Peyer's patch (tissue), 4 donors: ENCODE measurements around the gene SARNP. TPM values are rescaled to one million over a fixed set of nuclear protein-coding genes. Genes with fewer than 3 reads are reported as not detected.

ENCODE experiments used
- DNase-seq, 3 donors: peaks; one replicate each; pipeline ENCODE4 v3.0.0-alpha.2; 2017 to 2019
- H3K27ac ChIP-seq, 4 donors: fragments of 200-600 bp; sonication (generic); one replicate each; pipeline ENCODE4 v1.5.1; 2016 to 2019
- H3K27me3 ChIP-seq, 2 donors: fragments of 200-600 bp; sonication (generic); one replicate each; pipeline ENCODE4 v1.5.1; 2019
- H3K36me3 ChIP-seq, 3 donors: fragments of 200-600 bp; sonication (generic); one replicate each; pipeline ENCODE4 v1.5.1; 2016 to 2019
- H3K4me1 ChIP-seq, 4 donors: fragments of 200-600 bp; sonication (generic); one replicate each; pipeline ENCODE4 v1.5.1; 2016 to 2019
- H3K4me3 ChIP-seq, 4 donors: fragments of 200-600 bp; sonication (generic); 1 replicate in 3 of 4; 2 replicates in 1 of 4; pipeline ENCODE4 v1.5.1; 2016 to 2019; ENCODE audit warnings: mild to moderate bottlenecking in 1 of 4
- H3K9me3 ChIP-seq, 4 donors: fragments of 200-600 bp; sonication (generic); one replicate each; pipeline ENCODE4 v1.5.1; 2016 to 2019; ENCODE audit warnings: mild to moderate bottlenecking in 1 of 4
- POLR2A ChIP-seq, 2 donors: fragments of 450-650 bp; IDR thresholded peaks; one replicate each; pipeline ENCODE4 v1.5.1; 2017; ENCODE audit warnings: antibody characterized with exemption in 2 of 2, mild to moderate bottlenecking in 2 of 2, moderate library complexity in 2 of 2
- total RNA-seq, 4 donors: library from RNA; depleted of rRNA; stranded (reverse); fragments of >200 nt; gene quantifications; one replicate each; pipeline ENCODE4 v1.1.0, GENCODE V29; 2016
- TF ChIP-seq, protein P1 (sequence below), 6 experiments: fragments of 450-650 bp in 4 of 6; fragments of 200-600 bp in 2 of 6; sonication (generic) in 1 of 6; IDR thresholded peaks; one replicate each; pipeline ENCODE4 v1.5.1; 2017 to 2019; ENCODE audit warnings: antibody characterized with exemption in 6 of 6, mild to moderate bottlenecking in 3 of 6, moderate library complexity in 1 of 6

SARNP gene
- total RNA-seq, 4 donors from 2014 or later, result 21.9 to 60.2 (median 44.9) TPM

DNA sequence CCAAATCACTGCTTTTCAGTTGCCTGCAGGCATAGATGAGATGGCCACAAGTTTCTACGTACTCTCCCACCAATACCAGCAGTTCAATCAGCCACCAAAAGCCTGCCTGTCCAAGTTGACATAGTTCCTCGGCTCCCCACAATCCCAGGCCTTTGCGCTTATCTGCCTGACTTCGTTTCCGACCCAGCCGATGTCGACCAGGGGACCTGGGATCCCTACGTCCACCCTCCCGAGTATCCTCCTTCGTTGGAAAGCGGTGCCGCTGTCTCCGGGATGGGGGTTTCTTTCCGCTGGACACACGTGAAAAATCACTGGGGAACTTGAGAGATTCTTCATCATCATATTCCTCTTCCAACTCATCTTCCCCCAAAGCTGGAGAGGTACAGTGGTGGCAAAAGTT, 10.3 kb upstream of the SARNP start:
- Histone ChIP-seq H3K4me1 (peaks cover 0 to 56% (median 13%) of the 10 kb centered on the region in 4 donors), H3K4me3 (no peak overlapping the region)

GRCh38 chr12:55824726-55825125, 7.2 kb upstream of the SARNP start:
- H3K9me3 ChIP-seq, result no peaks in the 10 kb centered on the region
- no peak overlapping the region for H3K4me3 ChIP-seq
- DNase-seq, result peak in 1 of 3 donors; percentile 36
- H3K27me3 ChIP-seq, result no peaks in the 10 kb centered on the region
- H3K27ac ChIP-seq, result no peak overlapping the region
- peaks cover 0 to 36% (median 0%) of the 10 kb centered on the region in 3 donors for H3K36me3 ChIP-seq
- peaks cover 0 to 48% (median 13%) of the 10 kb centered on the region in 4 donors for H3K4me1 ChIP-seq
- no peak for TF ChIP-seq POLR2A (IDR thresholded peaks at IDR 0.05)
- TF ChIP-seq, protein P1, sequence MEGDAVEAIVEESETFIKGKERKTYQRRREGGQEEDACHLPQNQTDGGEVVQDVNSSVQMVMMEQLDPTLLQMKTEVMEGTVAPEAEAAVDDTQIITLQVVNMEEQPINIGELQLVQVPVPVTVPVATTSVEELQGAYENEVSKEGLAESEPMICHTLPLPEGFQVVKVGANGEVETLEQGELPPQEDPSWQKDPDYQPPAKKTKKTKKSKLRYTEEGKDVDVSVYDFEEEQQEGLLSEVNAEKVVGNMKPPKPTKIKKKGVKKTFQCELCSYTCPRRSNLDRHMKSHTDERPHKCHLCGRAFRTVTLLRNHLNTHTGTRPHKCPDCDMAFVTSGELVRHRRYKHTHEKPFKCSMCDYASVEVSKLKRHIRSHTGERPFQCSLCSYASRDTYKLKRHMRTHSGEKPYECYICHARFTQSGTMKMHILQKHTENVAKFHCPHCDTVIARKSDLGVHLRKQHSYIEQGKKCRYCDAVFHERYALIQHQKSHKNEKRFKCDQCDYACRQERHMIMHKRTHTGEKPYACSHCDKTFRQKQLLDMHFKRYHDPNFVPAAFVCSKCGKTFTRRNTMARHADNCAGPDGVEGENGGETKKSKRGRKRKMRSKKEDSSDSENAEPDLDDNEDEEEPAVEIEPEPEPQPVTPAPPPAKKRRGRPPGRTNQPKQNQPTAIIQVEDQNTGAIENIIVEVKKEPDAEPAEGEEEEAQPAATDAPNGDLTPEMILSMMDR (IDR thresholded peaks at IDR 0.05), result no peak

More for the DNA sequence above, 10.3 kb upstream of the SARNP start:
- peak overlapping the region in 3 of 4 donors; percentile 2 to 87 (median 84) for H3K27ac ChIP-seq
- no peak for TF ChIP-seq POLR2A (IDR thresholded peaks at IDR 0.05)
- TF ChIP-seq, protein P1 (IDR thresholded peaks at IDR 0.05), result no peak
- H3K27me3 ChIP-seq, result no peaks in the 10 kb centered on the region
- peaks cover 0 to 5% (median 0%) of the 10 kb centered on the region in 3 donors for H3K36me3 ChIP-seq
- peak in 1 of 3 donors; percentile 40 for DNase-seq
- H3K9me3 ChIP-seq, result no peaks in the 10 kb centered on the region

DNA sequence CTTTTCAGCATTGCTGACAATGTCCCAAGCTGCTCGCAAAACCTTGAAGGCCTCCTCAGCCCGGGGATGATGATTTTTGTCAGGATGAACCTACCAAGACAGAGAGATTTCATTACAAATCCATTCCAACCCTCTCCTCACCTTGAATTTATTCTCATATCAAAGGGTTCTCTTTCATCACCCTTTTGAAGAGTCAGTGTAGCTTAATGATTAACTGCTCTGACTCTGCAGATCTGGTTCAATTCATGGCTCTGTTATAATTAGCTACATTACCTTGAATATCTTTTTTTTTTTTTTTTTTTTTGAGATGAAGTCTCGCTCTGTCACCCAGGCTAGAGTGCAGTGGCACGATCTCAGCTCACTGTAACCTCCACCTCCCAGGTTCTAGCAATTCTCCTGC, 5.9 kb upstream of the SARNP start:
- H3K4me1 ChIP-seq, result peaks cover 0 to 57% (median 12%) of the 10 kb centered on the region in 4 donors
- TF ChIP-seq, protein P1 (IDR thresholded peaks at IDR 0.05), result no peak
- TF ChIP-seq POLR2A (IDR thresholded peaks at IDR 0.05), result no peak
- peak in 1 of 3 donors; percentile 34 for DNase-seq
- H3K27me3 ChIP-seq, result no peaks in the 10 kb centered on the region
- no peaks in the 10 kb centered on the region for H3K9me3 ChIP-seq
- H3K27ac ChIP-seq, result peak overlapping the region in 2 of 4 donors; percentile 22 to 44
- peaks cover 0 to 36% (median 0%) of the 10 kb centered on the region in 3 donors for H3K36me3 ChIP-seq
- no peak overlapping the region for H3K4me3 ChIP-seq

GRCh38 chr12:55822228-55822627, 4.7 kb upstream of the SARNP start:
- no peaks in the 10 kb centered on the region for H3K9me3 ChIP-seq
- TF ChIP-seq, protein P1 (IDR thresholded peaks at IDR 0.05), result peak in 4 of 6 experiments; percentile 7 to 24 (median 22)
- no peak for TF ChIP-seq POLR2A (IDR thresholded peaks at IDR 0.05)
- H3K36me3 ChIP-seq, result peaks cover 0 to 36% (median 0%) of the 10 kb centered on the region in 3 donors
- no peak overlapping the region for H3K27ac ChIP-seq
- H3K4me1 ChIP-seq, result peaks cover 0 to 45% (median 3%) of the 10 kb centered on the region in 4 donors
- peak in 1 of 3 donors; percentile 46 for DNase-seq
- no peaks in the 10 kb centered on the region for H3K27me3 ChIP-seq
- no peak overlapping the region for H3K4me3 ChIP-seq

DNA sequence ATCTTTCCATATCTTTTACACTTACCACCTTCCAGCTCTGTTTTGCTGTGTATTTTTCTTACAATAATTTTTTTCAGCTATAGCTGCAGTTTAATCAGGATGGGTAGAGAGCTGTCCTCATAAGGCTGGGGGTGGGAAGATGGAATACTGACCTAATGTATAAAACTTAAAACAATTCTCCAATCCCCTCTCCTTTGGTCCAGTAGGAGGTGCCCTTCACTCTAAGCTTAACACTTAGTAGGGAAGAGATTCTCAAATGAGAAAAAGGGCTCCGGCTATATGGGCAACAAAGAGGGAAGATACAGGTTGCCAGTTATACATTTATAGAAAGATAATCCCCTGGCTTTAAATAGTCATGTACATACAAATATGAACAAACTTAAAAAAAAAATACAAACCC, 3.2 kb upstream of the SARNP start:
- Histone ChIP-seq H3K4me3 (no peak overlapping the region), H3K27me3 (no peaks in the 10 kb centered on the region), H3K9me3 (no peaks in the 10 kb centered on the region), H3K27ac (no peak overlapping the region), H3K4me1 (peaks cover 0 to 40% (median 2%) of the 10 kb centered on the region in 4 donors), H3K36me3 (peaks cover 0 to 36% (median 0%) of the 10 kb centered on the region in 3 donors)
- DNase-seq, result no peak
- no peak for TF ChIP-seq POLR2A (IDR thresholded peaks at IDR 0.05)
- TF ChIP-seq, protein P1 (IDR thresholded peaks at IDR 0.05), result peak in 3 of 6 experiments; percentile 5 to 15 (median 8)
